Stimulated activated naive CD4-positive, alpha-beta T cell treated with Interleukin-2 at 50 U/mL for 16 hours (primary cell): ENCODE measurements around the gene BNC2.

ENCODE experiments used
- DNase-seq: peaks from one replicate; lab custom pipeline; 2025; lab: John Stamatoyannopoulos, UW

BNC2 gene

DNA sequence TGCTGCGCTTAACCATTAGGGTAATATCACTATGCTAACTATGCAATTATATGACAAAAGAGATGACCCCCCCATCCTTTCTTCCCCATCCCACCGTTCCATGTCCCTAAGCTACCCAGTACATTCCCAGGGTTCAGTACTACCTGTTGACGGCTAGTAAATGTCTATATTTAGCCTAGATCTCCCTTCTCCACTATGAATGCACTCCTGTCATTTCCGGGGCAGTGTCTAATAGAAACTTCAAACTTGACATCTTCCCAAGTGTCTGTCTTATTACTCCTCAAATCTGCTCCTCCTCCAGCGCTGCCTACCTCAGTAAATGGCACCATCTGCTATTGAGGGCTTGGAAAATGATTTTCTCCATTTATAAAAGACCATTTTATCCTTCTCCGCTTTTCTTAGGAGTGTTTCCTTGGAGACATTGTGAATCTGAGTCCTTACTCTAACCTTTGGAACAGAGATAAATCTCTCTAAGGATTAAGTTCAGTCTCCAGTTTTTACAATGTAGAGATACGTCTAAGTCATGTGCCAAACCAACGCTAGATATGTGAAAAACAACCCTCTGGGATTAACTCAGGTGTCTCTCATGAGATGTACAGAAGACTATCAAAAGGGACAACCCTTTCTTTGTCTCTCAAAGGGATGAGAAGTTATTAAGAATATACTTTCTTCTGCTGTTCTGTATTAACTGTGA is 114.9 kb downstream of the BNC2 start:
- DNase-seq: no peak

DNA sequence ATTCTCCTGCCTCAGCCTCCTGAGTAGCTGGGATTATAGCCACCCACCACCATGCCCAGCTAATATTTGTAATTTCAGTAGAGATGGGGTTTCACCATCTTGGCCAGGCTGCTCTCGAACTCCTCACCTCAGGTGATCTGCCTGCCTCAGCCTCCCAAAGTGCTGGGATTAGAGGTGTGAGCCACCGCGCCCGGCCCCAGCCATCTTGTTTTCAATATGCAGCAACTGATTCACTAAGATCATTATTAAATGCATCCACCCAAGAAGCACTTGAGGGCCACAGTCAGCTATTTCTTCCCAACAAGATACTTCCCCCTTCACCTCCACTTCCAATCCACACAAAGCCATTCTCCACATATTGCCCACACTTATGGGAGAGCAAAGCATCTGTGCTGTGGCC is 115.8 kb downstream of the BNC2 start:
- no peak for DNase-seq

GRCh38 chr9:16753256-16753655 is 117.2 kb downstream of the BNC2 start:
- no peak for DNase-seq

- DNase-seq: no peak
Measured at GRCh38 chr9:16752601-16753000, 117.9 kb downstream of the BNC2 start.

- DNase-seq: no peak
Measured at GRCh38 chr9:16750553-16750952, 119.9 kb downstream of the BNC2 start.

- no peak for DNase-seq
Measured at GRCh38 chr9:16745359-16745758, 125.1 kb downstream of the BNC2 start.

DNA sequence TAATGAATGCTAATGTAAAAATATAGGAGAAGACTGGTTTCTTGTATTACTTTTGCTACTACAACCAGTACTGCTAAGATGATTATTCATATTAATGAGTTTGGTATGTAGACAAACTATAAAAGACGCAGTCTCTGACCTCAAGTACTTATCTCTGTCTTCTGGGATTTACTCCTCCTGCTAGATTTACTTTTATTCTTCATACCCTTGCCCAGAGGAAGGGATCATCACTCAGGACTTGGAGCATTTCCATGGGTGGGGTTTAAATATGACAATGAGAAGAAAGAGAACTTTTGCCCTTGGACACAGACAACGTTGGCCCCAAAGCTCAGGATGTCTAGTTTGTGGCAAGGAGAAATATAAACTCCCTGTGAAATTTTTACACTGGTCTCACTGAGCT is 126.1 kb downstream of the BNC2 start:
- DNase-seq: no peak

GRCh38 chr9:16743375-16743774 is 127.1 kb downstream of the BNC2 start:
- no peak for DNase-seq

- DNase-seq: no peak
Measured at GRCh38 chr9:16735001-16735400, 135.5 kb downstream of the BNC2 start.

- no peak for DNase-seq
Measured at GRCh38 chr9:16732546-16732945, 137.9 kb downstream of the BNC2 start.

GRCh38 chr9:16730162-16730561 is 140.3 kb downstream of the BNC2 start:
- no peak for DNase-seq

GRCh38 chr9:16729651-16730050 is 140.8 kb downstream of the BNC2 start:
- no peak for DNase-seq

DNA sequence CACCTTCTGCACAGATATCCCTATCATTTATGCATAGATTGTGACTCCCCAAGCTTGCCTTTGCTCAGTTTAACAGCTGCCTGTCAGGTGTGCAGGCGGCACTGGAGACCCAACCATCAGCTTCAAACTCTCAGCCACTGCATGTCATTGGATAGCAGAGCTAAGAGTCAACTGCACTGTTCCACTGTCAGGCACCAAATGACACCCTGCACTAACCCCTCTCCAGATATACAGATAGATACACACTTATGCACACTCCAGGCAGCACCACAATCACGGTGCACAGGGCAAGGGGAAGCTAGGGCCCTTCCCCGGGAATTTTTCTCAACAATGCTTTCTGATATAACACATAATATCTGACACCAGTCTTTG is 142.3 kb downstream of the BNC2 start:
- DNase-seq: no peak

DNA sequence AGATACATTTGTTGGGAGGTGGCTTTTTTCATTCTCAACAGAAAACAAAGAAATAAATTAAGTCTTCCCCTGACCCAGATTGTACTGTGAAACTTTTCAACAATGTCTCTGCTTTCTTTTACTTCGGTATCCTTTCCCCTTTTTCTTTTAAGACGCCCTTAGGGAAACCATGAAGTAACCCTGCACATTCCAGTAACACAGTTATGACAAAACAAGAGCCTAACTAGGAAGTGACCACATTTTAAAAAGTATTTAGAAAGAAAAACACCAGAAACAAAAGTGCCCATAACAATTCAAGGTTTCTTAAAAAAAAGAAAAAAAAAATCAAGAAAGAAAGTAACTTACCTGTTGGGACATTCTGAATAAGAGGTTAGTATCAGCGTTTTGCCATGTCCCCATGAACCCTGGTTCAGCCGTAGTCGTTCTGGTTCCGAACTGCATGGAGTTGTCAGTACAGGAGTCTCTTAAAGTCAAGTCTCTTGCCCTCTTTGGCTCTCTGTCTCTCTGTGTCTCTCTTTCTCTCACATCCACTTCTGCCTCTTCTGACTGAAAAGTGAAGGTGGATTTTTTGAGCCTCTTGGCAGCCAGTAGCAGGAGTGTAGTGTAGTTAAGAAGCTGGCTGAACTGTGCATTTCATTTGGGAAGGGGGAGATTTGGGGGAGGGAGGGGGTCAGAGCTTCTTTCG is 142.9 kb downstream of the BNC2 start:
- no peak for DNase-seq

- no peak for DNase-seq
Measured at GRCh38 chr9:16726718-16727451, 143.6 kb downstream of the BNC2 start.

- no peak for DNase-seq
Measured at GRCh38 chr9:16726029-16726428, 144.4 kb downstream of the BNC2 start.

DNA sequence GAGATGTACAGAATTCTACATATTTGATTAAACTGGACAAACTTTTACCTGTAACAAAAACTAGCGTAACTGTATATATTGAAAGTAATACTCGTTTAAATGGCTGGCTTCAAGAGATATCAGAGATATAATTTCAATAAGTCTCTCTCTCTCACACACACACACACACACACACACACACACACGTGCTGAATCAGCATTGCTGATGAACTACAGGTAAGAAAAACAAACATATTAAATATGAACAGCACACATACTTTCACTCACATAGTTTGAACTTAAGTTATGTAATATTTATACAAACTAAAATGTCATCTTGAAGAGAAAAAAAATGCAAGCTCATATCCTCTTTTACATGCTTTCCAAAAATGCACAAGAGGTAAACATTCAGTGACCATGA is 145.4 kb downstream of the BNC2 start:
- no peak for DNase-seq

DNA sequence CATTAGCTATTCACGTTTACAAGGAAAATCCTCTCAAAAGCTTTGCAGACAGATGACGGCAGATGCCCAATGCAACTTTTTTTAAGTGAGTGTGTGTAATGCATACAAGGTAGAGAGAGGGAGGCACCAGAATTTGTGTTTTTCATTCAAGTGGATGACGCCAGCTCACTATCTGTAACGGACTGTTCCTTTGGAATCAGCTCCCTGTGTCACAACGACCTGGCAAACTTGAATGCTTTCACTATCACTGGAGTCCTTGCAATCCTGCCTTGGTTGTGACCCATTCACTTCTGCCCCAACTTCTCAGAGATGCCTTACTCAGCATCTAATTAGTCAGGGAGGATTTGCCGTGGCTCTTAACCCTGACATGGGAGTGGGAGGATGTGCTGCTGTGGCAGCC is 148.5 kb downstream of the BNC2 start:
- DNase-seq: no peak

DNA sequence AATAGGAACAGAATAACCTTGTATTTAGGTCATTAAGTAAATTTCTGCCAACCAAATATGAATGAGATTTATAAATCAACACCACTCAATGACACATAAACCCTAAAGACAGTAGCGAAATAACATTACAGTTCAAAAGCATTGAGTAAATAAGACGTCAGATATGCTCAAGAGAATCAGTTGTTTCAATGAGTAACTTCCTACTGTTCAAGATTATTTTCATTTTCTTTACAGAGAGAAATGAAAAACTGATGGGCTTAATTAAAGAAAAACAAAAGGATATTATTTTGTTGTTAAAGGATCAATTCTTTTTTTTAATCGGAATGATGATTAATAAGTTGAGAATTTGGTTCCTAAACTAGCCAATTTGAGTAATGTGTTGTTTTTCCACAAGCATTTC is 150.1 kb downstream of the BNC2 start:
- no peak for DNase-seq

DNA sequence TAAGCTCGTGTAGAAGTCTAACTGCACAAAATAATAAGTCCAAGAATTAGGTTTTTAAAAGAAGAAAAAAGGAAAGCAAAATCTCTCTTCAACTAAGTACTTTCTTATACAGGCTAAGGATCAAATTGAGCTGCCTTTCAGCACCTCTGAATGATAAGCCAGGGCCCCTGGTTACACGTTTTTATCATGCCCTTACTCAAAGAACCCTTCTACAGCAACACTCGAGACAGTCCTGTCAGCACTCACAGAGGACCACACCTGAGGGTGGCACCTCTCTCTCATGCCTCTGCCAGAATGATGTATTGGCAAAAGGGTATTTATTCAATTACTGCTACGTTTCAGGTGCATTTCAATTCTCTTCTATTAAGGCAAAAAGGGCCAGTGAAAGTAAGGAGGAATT is 150.5 kb downstream of the BNC2 start:
- DNase-seq: no peak

DNA sequence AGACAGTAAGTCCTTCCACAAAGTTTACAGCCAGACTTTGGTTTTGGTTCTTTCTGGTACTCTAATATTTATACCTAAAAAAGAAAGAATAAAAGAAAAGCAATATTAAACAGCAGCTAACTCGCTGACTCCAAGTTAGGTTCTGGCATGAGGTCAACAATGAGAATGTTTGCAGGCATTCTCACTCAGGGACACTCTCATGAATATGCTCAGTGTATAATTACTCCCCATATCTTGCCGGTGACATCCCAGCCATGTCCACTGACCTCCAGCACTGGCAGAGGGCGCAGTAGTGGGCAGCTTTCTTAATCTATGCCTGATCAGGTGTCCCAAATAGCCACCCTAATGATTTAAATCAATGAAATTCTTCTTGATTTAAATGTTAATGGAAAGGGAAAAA is 151.5 kb downstream of the BNC2 start:
- DNase-seq: no peak

- no peak for DNase-seq
Measured at GRCh38 chr9:16718296-16718695, 152.2 kb downstream of the BNC2 start.

GRCh38 chr9:16716601-16717000 is 153.9 kb downstream of the BNC2 start:
- DNase-seq: no peak
